Measurements from ENCODE around the gene CAPN2.

DNA sequence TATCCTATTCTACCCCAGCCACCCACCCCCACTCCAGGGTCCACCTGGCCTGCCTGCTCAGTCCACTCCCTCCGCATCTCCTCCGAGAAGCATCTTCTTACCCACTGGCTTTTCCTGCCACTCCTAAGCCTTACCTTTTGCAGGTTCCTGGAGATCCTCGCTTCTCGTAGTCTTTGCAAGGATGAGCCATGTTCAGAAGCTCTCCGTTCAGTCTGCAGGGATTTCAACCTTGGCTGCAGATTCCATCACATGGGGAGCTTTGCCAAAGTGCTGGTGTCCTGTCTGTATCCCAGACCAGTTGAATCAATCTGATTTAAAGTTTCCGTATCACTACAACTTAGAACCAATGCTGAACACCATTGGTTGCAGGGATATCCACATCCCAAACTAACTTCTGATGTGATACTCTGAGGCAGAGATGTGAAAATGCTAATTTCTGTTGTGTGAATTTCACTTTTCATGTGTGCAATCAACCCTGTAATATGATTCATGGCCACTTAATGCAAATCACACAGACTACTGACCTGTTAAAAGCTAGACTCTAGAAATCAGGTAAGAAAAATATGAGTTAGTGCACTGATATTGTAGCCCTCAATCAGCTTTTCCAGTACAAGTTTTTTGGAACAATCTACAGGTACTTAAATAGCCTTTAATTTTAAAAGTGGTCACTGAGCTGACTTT lies 61.9 kb downstream of the CAPN2 start:
- TF ChIP-seq, protein P1, sequence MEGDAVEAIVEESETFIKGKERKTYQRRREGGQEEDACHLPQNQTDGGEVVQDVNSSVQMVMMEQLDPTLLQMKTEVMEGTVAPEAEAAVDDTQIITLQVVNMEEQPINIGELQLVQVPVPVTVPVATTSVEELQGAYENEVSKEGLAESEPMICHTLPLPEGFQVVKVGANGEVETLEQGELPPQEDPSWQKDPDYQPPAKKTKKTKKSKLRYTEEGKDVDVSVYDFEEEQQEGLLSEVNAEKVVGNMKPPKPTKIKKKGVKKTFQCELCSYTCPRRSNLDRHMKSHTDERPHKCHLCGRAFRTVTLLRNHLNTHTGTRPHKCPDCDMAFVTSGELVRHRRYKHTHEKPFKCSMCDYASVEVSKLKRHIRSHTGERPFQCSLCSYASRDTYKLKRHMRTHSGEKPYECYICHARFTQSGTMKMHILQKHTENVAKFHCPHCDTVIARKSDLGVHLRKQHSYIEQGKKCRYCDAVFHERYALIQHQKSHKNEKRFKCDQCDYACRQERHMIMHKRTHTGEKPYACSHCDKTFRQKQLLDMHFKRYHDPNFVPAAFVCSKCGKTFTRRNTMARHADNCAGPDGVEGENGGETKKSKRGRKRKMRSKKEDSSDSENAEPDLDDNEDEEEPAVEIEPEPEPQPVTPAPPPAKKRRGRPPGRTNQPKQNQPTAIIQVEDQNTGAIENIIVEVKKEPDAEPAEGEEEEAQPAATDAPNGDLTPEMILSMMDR (IDR thresholded peaks at IDR 0.05) = no peak
- no peak for TF ChIP-seq POLR2A (IDR thresholded peaks at IDR 0.05)
